Tibial nerve (tissue), 3 donors: ENCODE measurements around the gene FRMD4A.

ENCODE experiments used
- POLR2A ChIP-seq, 2 donors: fragments of 450-650 bp; IDR thresholded peaks; one replicate each; pipeline ENCODE4 v1.6.1; 2017; ENCODE audit warnings: antibody characterized with exemption in 2 of 2, mild to moderate bottlenecking in 2 of 2, moderate library complexity in 2 of 2
- TF ChIP-seq, protein P1 (sequence below), 5 experiments: fragments of 200-600 bp in 3 of 5; fragments of 450-650 bp in 2 of 5; sonication (generic) in 3 of 5; IDR thresholded peaks; one replicate each; pipeline ENCODE4 v1.5.1; 2016 to 2019; ENCODE audit warnings: antibody characterized with exemption in 5 of 5, mild to moderate bottlenecking in 3 of 5, moderate library complexity in 2 of 5

- TF ChIP-seq, protein P1, sequence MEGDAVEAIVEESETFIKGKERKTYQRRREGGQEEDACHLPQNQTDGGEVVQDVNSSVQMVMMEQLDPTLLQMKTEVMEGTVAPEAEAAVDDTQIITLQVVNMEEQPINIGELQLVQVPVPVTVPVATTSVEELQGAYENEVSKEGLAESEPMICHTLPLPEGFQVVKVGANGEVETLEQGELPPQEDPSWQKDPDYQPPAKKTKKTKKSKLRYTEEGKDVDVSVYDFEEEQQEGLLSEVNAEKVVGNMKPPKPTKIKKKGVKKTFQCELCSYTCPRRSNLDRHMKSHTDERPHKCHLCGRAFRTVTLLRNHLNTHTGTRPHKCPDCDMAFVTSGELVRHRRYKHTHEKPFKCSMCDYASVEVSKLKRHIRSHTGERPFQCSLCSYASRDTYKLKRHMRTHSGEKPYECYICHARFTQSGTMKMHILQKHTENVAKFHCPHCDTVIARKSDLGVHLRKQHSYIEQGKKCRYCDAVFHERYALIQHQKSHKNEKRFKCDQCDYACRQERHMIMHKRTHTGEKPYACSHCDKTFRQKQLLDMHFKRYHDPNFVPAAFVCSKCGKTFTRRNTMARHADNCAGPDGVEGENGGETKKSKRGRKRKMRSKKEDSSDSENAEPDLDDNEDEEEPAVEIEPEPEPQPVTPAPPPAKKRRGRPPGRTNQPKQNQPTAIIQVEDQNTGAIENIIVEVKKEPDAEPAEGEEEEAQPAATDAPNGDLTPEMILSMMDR (IDR thresholded peaks at IDR 0.05): no peak
- TF ChIP-seq POLR2A (IDR thresholded peaks at IDR 0.05): no peak
These were observed 4.1 kb downstream of the FRMD4A start for GRCh38 chr10:14326581-14326980.
